HEK293T (cell line): ENCODE data around the gene MAEA.
"Not testable (repeated sequence)": the region's sequence is repeated elsewhere in the genome, so short reads cannot be mapped to it uniquely, and the experiment has no call there.

ENCODE experiments used
- CTCF ChIA-PET: fragments of 350-600 bp; formaldehyde crosslinking; extraction: SDS; loops from one replicate; lab custom pipeline; 2021; ENCODE audit warnings: antibody characterized with exemption, inconsistent platforms; lab: Yijun Ruan, JAX
- POLR2A ChIA-PET: fragments of 350-600 bp; formaldehyde crosslinking; extraction: SDS; loops from one replicate; lab custom pipeline; 2020; ENCODE audit warnings: antibody characterized with exemption, inconsistent platforms; lab: Yijun Ruan, JAX
- DNase-seq: peaks from one replicate; pipeline ENCODE4 v3.0.0; 2012; ENCODE audit warnings: mixed read lengths; ENCODE audit errors: extremely low spot score
- ARNT ChIP-seq: fragments of 450-650 bp; IDR thresholded peaks from 2 replicates; pipeline ENCODE4 v1.6.1; 2017; ENCODE audit warnings: mild to moderate bottlenecking
- BHLHE40 ChIP-seq: fragments of 450-650 bp; IDR thresholded peaks from 2 replicates; pipeline ENCODE4 v1.6.1; 2016; ENCODE audit warnings: mild to moderate bottlenecking, moderate library complexity, borderline replicate concordance
- CTBP1 ChIP-seq: fragments of 450-650 bp; IDR thresholded peaks from 2 replicates; pipeline ENCODE4 v1.6.1; 2016; ENCODE audit warnings: borderline replicate concordance
- ELF4 ChIP-seq: fragments of 450-650 bp; IDR thresholded peaks from 2 replicates; pipeline ENCODE4 v1.6.1; 2017; ENCODE audit warnings: antibody characterized with exemption
- FOXA1 ChIP-seq: fragments of 450-650 bp; IDR thresholded peaks from 2 replicates; pipeline ENCODE4 v1.6.1; 2016; ENCODE audit warnings: mild to moderate bottlenecking
- FOXK2 ChIP-seq: fragments of 450-650 bp; IDR thresholded peaks from 2 replicates; pipeline ENCODE4 v1.6.1; 2016; ENCODE audit warnings: mild to moderate bottlenecking
- FOXM1 ChIP-seq: fragments of 450-650 bp; IDR thresholded peaks from 2 replicates; pipeline ENCODE4 v1.6.1; 2017; ENCODE audit warnings: mild to moderate bottlenecking, borderline replicate concordance
- HDGF ChIP-seq: fragments of 450-650 bp; IDR thresholded peaks from 2 replicates; pipeline ENCODE4 v1.6.1; 2017; ENCODE audit warnings: antibody characterized with exemption, borderline replicate concordance
- L3MBTL2 ChIP-seq: fragments of 450-650 bp; conservative IDR thresholded peaks from 2 replicates; pipeline ENCODE4 v1.6.1; 2016; ENCODE audit warnings: mild to moderate bottlenecking
- LEF1 ChIP-seq: fragments of 450-650 bp; IDR thresholded peaks from 2 replicates; pipeline ENCODE4 v1.6.1; 2017; ENCODE audit warnings: mild to moderate bottlenecking, borderline replicate concordance
- NFRKB ChIP-seq: fragments of 450-650 bp; IDR thresholded peaks from 2 replicates; pipeline ENCODE4 v1.6.1; 2016; ENCODE audit warnings: mild to moderate bottlenecking, moderate library complexity
- PKNOX1 ChIP-seq: fragments of 450-650 bp; IDR thresholded peaks from 2 replicates; pipeline ENCODE4 v1.6.1; 2016
- SP1 ChIP-seq: fragments of 450-650 bp; IDR thresholded peaks from 2 replicates; pipeline ENCODE4 v1.6.1; 2017
- SUZ12 ChIP-seq: fragments of 450-650 bp; IDR thresholded peaks from 2 replicates; pipeline ENCODE4 v1.6.1; 2016; ENCODE audit warnings: mild to moderate bottlenecking
- TARDBP ChIP-seq: fragments of 450-650 bp; IDR thresholded peaks from 2 replicates; pipeline ENCODE4 v1.6.1; 2016
- ZNF384 ChIP-seq: fragments of 450-650 bp; IDR thresholded peaks from 2 replicates; pipeline ENCODE4 v1.6.1; 2016

Gene MAEA

GRCh38 chr4:1371176-1372165 is 81.8 kb downstream of the MAEA start:
- ChIA-PET CTCF (interaction anchor here (1.0 kb wide), 1 partner anchor 15 kb away, joined by 3 read pairs; no protein-coding TSS in a partner anchor), POLR2A (no interaction called here)
- DNase-seq = no peak
- no peak for TF ChIP-seq PKNOX1
- TF ChIP-seq FOXM1 = no peak
- no peak for TF ChIP-seq NFRKB
- TF ChIP-seq BHLHE40 = no peak
- no peak for TF ChIP-seq TARDBP
- no peak for TF ChIP-seq SP1
- no peak for TF ChIP-seq FOXK2
- no peak for TF ChIP-seq L3MBTL2
- no peak for TF ChIP-seq ARNT
- TF ChIP-seq SUZ12 = no peak
- TF ChIP-seq CTBP1 = no peak
- TF ChIP-seq ZNF384 = no peak
- TF ChIP-seq HDGF = no peak
- TF ChIP-seq ELF4 = no peak
- TF ChIP-seq LEF1 = no peak
- TF ChIP-seq FOXA1 = no peak

- DNase-seq, POLR2A ChIA-PET, CTCF ChIA-PET: not testable (repeated sequence)
Observed at GRCh38 chr4:1372576-1372975, 82.9 kb downstream of the MAEA start.

GRCh38 chr4:1373892-1374705 is 84.4 kb downstream of the MAEA start:
- ChIA-PET POLR2A (no interaction called here), CTCF (no interaction called here)
- TF ChIP-seq FOXM1 (no peak), FOXA1 (no peak), SP1 (no peak), LEF1 (no peak), L3MBTL2 (no peak), ARNT (no peak), ZNF384 (no peak)
- DNase-seq = no peak

- CTCF ChIA-PET = no interaction called here
- no peak for TF ChIP-seq CTBP1
- no peak for TF ChIP-seq PKNOX1
- no peak for TF ChIP-seq ZNF384
- no peak for TF ChIP-seq ARNT
- no peak for TF ChIP-seq FOXM1
- no peak for TF ChIP-seq FOXA1
- no peak for TF ChIP-seq SUZ12
- no peak for TF ChIP-seq FOXK2
- TF ChIP-seq TARDBP = no peak
- no peak for TF ChIP-seq HDGF
- TF ChIP-seq L3MBTL2 = no peak
- POLR2A ChIA-PET = no interaction called here
- DNase-seq = no peak
Observed at GRCh38 chr4:1374706-1375045, 85.0 kb downstream of the MAEA start.

GRCh38 chr4:1375051-1375721 is 85.5 kb downstream of the MAEA start:
- POLR2A ChIA-PET = no interaction called here
- no peak for DNase-seq
- CTCF ChIA-PET = no interaction called here
- TF ChIP-seq BHLHE40 (no peak), ARNT (no peak), ELF4 (no peak)

GRCh38 chr4:1375761-1376322 is 86.2 kb downstream of the MAEA start:
- no peak for DNase-seq

More at GRCh38 chr4:1375761-1376322, 86.2 kb downstream of the MAEA start:
- ChIA-PET POLR2A (no interaction called here), CTCF (no interaction called here)
- TF ChIP-seq FOXK2 (no peak), FOXA1 (no peak), LEF1 (no peak), FOXM1 (no peak), ARNT (no peak), ELF4 (no peak), PKNOX1 (no peak), TARDBP (no peak), HDGF (no peak), L3MBTL2 (no peak), BHLHE40 (no peak), SP1 (no peak), ZNF384 (no peak), CTBP1 (no peak), SUZ12 (no peak), NFRKB (no peak)
